Measurements from ENCODE around the gene CTXN2.

Gene CTXN2

DNA sequence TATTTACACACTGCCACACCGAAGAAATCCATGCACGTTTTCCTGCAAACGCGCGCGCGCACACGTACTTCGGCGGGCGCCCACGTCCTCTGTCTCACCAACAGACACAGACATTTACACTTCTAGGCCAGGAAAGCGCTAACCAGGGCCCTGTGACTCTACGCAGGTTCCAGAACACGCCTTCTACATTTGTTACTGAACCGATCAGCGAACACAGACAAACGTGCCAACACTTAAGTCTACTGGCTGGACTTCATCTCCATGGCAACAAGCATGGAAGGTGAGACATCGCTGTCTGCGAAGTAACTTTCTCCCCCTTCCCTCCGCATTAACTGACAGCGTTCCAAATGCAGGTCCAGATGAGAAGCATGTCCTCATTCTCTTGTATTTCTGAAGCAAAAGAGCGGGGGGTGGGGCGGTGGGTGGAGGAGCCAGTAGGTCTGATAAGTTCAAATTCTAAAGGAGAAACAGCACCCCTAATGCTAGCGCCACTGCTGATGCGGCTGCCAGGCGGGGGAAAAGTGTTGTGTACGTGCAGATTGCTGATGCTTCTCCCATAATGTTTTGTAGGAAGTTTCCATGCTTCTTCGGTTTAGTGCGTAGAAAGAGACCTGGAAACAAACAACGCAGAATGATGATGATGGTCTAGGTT is at the start of gene CTXN2:
Gene CTXN2, plus strand, starts transcription at position 92 of the 652 bp plus-strand sequence. CDS start 9,636 bp downstream, outside the sequence.
- DNase-seq: no peak

- DNase-seq: no peak
Measured at GRCh38 chr15:48143856-48144255, 47.6 kb upstream of the CTXN2 start.

DNA sequence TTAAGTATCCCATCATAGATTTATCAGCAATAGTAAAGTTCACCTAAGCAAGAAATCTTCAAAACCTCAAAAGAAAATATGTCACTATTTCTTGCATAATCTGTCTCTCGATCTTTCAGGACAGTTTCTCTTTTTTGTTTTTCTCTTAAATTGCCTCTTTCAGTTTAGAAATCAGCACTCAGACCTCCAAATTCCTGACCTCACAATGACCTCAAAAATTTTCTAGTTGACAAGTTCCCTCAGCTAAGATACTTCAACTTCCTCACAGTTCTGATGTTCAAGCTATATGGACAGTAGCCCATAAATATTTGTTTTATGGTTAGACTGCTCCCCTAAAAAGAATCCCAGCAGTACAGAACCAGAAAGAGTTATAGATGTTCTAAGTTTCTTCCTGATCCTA is 46.6 kb upstream of the CTXN2 start:
- DNase-seq: no peak

DNA sequence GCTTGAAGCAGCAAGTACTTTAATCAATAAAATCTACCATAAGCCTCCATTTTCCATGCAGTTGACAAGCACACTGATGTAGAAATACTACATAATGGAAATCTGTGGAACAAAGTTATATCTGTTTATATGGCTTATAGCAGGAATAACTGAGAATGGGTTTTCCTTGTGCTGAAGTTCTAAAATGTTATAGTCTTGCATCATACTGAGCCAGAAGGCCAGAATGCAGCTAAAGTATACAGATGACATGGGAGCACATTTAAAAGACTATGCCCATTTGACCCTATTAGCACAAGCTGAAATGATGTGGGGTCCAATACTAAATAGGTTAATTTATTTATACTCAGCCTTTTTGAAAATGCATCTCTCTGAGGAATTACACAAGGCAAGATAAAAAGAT is 45.5 kb upstream of the CTXN2 start:
- no peak for DNase-seq

DNA sequence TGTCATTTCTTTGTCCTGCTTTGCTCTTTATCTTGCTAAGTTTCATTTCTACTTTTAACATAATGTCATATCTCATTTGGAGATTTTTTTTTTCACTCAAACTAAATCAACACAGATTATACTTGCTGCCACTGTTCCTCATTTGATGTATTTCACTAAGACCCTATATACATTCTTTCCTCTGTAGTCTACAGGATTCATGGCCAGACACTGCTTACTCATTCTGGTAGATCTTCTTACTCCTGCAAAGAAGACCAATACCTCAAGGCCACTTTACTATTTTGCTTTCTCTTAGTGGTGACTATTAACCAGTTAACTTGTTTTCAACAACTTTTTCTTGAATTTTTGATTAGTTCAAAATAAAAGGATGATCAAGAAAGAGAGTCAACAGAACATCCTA is 44.1 kb upstream of the CTXN2 start:
- no peak for DNase-seq

DNA sequence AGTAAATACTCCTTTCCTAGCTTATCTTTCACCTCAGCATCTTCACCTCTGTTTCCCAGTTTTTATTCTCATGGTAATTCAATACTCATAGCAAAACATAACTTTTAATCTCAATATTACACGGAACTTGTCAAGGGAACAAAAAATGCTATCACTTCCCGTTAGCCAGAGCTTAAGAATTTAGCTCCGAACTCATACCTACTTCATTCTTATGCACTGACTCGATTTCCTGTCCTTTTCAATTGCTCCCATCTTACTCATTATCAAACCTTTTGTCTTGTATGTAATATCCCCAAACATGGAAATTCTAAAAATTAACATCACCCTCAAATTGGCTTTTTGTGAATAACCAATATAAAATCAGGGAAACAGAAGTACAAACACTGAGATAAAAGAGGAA is 41.6 kb upstream of the CTXN2 start:
- DNase-seq: no peak

DNA sequence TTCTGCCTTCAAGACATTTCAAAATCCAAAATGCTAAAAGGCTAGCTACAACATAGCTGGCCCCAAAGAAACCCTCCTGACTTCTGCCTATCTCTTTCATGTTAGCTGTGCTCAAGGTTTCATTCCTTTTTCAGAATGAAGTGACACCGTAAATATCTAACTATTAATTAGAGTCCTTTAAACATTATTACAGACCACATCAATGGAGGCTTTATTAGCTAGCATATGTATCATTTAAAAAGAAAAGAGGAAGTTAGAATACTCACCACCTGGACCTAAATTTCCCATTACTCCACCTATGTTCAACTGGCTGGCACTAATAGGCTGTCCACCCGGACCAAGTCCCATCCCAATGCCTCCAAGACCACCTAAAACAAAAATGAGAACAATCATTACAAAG is 37.9 kb upstream of the CTXN2 start:
- no peak for DNase-seq

- no peak for DNase-seq
Measured at GRCh38 chr15:48168616-48169015, 22.8 kb upstream of the CTXN2 start.

- no peak for DNase-seq
Measured at GRCh38 chr15:48170981-48171380, 20.5 kb upstream of the CTXN2 start.

DNA sequence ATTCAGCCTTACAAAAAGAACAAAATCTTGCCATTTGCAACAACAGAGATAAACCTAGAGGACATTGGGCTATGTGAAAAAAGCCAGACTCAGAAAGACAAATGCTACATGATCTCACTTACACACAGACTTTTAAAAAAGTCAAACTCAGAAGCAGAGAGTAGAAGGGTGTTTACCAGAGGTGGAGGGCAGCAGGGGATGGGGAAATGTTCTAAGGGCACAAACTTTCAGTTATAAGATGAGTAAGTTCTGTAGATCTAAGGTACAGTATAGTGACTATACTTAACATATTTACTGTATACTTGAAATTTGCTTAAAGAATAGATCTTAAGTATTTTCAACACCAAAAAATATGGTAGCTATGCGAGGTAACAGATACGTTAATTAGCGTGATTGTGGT is 16.3 kb upstream of the CTXN2 start:
- no peak for DNase-seq

DNA sequence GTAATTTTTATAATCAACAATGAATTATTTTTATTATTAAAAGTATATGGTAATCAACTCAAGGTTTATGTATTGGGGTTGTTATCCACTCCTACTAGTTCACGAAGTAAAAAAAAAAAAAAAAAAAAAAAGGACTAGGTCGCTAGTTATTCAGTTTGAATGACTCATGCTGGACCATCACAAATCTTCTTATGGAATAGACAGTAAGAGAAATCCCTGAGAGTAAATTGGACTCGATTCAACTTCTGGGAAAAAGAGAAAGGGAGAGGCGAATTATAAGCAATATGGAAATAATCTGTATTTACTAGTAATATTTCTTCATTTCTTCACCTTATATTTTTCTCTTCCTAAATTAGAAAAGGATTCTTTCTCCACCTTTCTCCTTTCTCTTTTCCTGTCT is 15.4 kb upstream of the CTXN2 start:
- no peak for DNase-seq

GRCh38 chr15:48176957-48177356 is 14.5 kb upstream of the CTXN2 start:
- no peak for DNase-seq

DNA sequence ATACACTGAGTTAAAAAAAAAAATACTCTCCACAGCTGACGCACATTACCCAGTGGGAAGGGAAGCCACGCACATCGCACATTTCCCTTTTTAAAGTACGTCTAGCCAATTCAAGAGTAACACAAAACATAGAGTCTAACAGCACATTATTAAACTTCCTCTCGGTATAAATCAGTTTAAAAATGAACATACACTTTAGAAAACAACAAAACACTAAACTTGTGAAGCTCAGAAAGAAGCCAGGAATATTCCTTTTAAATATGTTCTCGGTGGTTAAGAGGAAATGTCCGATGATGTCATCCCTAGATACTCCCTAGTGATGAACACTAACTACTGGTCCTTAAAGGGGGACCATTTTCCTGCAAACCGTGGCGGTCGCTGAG is 14.1 kb upstream of the CTXN2 start:
- DNase-seq: no peak

- DNase-seq: peak; percentile 68
Measured at GRCh38 chr15:48177766-48178647, 13.5 kb upstream of the CTXN2 start, which contains the start of gene MYEF2. Gene MYEF2, minus strand, starts transcription at chr15:48178295. Its CDS starts 58 bp downstream, at chr15:48178237.

- no peak for DNase-seq
Measured at GRCh38 chr15:48178648-48178931, 12.9 kb upstream of the CTXN2 start.

GRCh38 chr15:48182749-48183148 is 8.7 kb upstream of the CTXN2 start:
- DNase-seq: no peak

DNA sequence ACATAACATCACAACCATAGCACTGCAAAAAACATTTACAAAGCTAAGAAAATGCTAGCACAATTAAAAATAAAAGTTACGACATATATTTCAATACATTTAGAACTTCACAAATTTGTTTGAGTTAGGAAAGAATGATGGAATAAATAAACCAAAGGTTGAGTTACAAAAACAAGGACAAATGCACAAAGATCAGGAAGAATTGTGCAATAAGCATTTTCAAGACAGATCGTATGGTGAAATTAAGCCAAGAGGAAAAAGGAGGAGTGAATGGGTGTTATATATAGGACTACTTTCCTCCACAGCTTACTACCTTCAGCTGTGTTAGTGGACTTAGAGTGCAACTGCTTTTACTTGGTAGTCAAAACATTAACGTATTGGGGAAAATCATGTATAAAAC is 5.9 kb upstream of the CTXN2 start:
- no peak for DNase-seq

DNA sequence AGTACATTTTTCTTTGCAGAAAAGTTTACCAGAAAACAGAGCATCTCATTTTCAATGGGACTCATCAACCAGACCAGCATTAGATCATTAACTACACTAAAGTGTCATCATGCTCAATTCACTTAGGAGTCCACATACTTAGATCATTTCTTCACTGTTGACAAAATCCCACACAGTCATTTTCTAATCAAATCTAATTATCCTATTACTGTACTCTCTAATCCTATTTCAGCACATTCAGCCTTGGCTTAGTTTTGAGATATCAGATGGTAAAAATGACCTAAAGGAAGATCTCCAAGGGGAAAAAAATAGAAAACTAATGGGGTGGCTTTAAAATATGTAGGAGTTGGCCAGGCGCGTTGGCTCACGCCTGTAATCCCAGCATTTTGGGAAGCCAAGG is 5.2 kb upstream of the CTXN2 start:
- no peak for DNase-seq

- DNase-seq: peak; percentile 30
Measured at GRCh38 chr15:48190932-48191573, 412 bp upstream of the CTXN2 start.

GRCh38 chr15:48202068-48202467 is 10.6 kb downstream of the CTXN2 start:
- DNase-seq: no peak

DNA sequence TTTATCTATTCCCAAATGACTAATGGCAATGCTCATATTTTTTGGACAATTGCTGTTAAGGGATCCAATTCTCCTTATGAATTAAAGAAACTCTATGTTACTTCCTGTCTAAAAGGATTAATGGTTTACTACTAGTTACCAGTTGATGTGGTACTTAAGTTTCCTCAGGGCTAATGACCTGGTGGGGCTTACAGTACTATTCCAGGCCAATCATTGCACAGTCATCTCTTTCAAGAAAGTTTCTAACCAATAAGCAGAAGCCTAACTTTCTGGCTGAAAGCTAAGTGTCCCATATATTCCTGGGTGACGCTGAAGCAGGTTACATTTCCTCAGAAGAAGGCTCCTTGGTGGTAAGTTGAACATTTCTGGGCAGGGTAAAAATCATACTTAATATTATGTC is 14.5 kb downstream of the CTXN2 start, which contains the start of gene SLC12A1:
Gene SLC12A1, plus strand, starts transcription at position 322 of the 400 bp plus-strand sequence. CDS start 1,418 bp downstream, outside the sequence.
- no peak for DNase-seq

- no peak for DNase-seq
Measured at GRCh38 chr15:48221261-48221660, 29.8 kb downstream of the CTXN2 start.

- DNase-seq: no peak
Measured at GRCh38 chr15:48221885-48222284, 30.4 kb downstream of the CTXN2 start.

DNA sequence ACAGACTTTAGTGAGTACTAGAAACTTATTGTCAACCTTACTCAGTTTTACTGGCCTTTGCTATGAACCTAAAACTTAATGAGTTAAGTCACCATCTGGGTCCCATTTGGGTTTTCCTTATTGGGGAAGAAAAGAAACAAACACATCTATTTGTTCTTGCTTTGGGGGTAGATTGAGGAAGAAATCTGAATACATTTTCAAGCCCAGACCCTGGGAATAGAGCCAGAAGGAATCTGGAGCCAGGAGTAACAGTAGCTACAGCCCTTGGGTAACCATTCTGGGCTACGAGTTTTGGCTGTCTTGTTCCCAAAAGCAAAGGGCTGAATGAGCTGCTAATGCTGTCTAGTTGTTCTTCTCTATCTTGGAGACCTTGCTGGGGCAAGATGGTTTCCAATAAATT is 31.2 kb downstream of the CTXN2 start:
- no peak for DNase-seq

Data from activated naive CD4-positive, alpha-beta T cell treated with anti-CD3 and anti-CD28 coated beads, Interleukin-2, amount 50 U/mL, for 16 hours (primary cell).